GM06990 (cell line): Measurements from ENCODE around the gene RAD51AP1.

ENCODE experiments used
- DNase-seq: peaks from one replicate; pipeline ENCODE4 v3.0.0-alpha.2; 2011; ENCODE audit not compliant: insufficient read length; ENCODE audit errors: extremely low read depth
- H3K27me3 ChIP-seq: replicated peaks from 2 replicates; pipeline ENCODE4 v1.6.0; 2011; ENCODE audit warnings: low read length; ENCODE audit not compliant: control insufficient read depth, insufficient read depth
- H3K36me3 ChIP-seq: 2 replicates; pipeline ENCODE4 v1.5.1; 2011; ENCODE audit warnings: low read length; ENCODE audit not compliant: control insufficient read depth, insufficient read depth
- H3K4me3 ChIP-seq: replicated peaks from 2 replicates; pipeline ENCODE4 v1.5.1; 2011; ENCODE audit warnings: low read depth, mild to moderate bottlenecking, control low read depth, low read length
- TF ChIP-seq, protein P1 (sequence below): IDR thresholded peaks from 2 replicates; pipeline ENCODE4 v1.5.1; 2011; ENCODE audit warnings: low read length, control low read depth, mild to moderate bottlenecking, inconsistent platforms; ENCODE audit not compliant: insufficient read depth, poor library complexity, severe bottlenecking

RAD51AP1 gene

DNA sequence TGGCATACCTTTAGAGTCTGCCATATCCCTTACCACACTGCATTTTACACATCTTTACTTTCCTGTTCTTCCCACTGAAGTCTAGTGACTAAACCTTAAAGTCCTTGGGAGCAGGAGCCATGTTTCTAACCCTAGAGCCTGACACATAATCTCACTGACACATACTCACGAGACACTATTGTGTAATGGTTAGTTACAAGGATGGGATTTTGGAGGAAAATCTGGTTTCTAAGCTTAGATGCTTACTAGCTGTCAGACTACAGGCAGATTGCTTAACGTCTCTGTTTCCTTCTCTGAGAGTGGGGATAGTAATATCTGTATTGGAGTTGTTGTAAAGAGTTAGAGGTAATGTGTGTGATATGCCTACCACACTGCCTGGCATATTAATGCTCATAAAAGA lies 17.1 kb downstream of the RAD51AP1 start:
- no peak overlapping the region for H3K4me3 ChIP-seq
- 0 out of 2 replicates have a peak, but pooled peaks cover 1% of the 10 kb centered on the region for H3K36me3 ChIP-seq
- no peak for DNase-seq
- TF ChIP-seq, protein P1, sequence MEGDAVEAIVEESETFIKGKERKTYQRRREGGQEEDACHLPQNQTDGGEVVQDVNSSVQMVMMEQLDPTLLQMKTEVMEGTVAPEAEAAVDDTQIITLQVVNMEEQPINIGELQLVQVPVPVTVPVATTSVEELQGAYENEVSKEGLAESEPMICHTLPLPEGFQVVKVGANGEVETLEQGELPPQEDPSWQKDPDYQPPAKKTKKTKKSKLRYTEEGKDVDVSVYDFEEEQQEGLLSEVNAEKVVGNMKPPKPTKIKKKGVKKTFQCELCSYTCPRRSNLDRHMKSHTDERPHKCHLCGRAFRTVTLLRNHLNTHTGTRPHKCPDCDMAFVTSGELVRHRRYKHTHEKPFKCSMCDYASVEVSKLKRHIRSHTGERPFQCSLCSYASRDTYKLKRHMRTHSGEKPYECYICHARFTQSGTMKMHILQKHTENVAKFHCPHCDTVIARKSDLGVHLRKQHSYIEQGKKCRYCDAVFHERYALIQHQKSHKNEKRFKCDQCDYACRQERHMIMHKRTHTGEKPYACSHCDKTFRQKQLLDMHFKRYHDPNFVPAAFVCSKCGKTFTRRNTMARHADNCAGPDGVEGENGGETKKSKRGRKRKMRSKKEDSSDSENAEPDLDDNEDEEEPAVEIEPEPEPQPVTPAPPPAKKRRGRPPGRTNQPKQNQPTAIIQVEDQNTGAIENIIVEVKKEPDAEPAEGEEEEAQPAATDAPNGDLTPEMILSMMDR, result no peak
- no peaks in the 10 kb centered on the region for H3K27me3 ChIP-seq

DNA sequence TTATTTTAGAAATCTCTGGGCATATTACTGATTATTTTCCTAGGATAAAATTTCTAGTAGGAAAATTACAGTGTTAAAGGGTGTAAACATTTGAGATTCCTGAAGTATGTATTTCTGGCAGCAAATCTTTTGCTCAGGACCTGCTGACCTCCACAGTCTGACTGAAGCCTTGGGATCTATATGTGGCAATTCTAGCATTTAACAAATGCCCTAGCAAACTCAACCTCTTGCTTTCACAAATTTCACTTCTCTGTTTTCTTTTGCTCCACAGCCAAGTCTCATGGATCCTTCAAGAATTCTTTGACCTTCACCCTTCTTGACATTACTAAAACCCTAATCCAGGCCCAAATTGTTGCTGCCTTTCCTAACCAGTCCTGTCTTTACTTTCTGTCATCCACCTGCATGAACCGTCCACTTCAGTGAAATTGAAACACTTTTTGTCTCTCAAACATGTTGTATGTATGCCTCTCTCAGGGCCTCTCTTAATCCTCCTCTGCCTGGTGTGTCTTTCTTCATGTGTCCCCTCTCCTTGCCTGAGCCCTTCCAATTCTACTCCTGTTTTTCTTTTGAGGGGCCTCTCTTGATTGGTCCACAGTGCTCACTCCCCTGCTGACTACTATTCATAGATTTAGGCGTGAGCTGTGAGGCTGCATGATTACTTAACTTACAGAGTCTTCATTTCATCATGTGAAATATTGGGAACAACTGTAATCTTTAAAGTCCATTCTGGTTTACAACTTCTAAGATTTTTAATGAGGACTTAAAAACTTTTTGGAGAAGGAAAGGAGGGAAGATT lies 18.2 kb downstream of the RAD51AP1 start:
- no peak for DNase-seq
- Histone ChIP-seq H3K36me3 (0 out of 2 replicates have a peak, but pooled peaks cover 1% of the 10 kb centered on the region), H3K27me3 (no peaks in the 10 kb centered on the region), H3K4me3 (no peak overlapping the region)
- TF ChIP-seq, protein P1, result no peak

DNA sequence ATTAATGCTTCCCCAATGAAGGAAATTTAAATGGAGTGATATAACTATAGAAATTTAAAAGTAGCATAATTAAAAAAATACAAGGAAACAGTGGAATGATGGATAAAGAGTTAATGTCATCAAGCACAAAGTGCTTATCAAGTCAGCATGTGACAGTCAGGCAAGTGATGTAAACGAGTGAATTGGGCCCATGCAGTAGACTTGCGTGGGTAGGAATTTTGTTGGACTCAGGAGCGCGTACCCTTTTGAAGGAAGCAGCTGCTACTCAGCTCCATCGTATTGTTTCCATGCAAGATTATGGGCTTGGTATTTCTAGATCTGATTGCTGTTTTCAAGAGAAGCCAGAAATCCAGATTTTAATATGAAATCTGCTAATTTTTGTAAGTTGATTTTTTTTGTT lies 18.9 kb downstream of the RAD51AP1 start:
- Histone ChIP-seq H3K36me3 (0 out of 2 replicates have a peak, but pooled peaks cover 1% of the 10 kb centered on the region), H3K4me3 (no peak overlapping the region), H3K27me3 (no peaks in the 10 kb centered on the region)
- no peak for DNase-seq
- TF ChIP-seq, protein P1, result no peak

DNA sequence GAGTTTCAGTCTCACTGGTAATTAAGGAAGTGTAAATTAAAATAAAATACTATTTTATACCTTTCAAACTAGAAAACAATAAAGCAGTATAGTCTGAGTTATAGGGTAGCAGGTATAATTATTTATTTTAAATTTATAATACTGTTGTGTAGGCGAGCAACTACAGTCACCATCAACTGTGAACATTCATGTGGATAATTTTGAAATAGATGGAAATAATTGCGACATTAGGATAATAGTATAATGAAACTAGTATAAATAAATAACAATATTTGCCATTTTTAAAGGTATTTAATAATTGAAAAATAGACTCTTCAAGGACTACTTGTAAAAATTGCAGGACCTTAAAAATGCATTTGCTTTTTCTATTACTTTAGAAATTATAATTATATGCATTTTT lies 19.5 kb downstream of the RAD51AP1 start:
- 0 out of 2 replicates have a peak, but pooled peaks cover under 1% of the 10 kb centered on the region for H3K36me3 ChIP-seq
- TF ChIP-seq, protein P1, result no peak

DNA sequence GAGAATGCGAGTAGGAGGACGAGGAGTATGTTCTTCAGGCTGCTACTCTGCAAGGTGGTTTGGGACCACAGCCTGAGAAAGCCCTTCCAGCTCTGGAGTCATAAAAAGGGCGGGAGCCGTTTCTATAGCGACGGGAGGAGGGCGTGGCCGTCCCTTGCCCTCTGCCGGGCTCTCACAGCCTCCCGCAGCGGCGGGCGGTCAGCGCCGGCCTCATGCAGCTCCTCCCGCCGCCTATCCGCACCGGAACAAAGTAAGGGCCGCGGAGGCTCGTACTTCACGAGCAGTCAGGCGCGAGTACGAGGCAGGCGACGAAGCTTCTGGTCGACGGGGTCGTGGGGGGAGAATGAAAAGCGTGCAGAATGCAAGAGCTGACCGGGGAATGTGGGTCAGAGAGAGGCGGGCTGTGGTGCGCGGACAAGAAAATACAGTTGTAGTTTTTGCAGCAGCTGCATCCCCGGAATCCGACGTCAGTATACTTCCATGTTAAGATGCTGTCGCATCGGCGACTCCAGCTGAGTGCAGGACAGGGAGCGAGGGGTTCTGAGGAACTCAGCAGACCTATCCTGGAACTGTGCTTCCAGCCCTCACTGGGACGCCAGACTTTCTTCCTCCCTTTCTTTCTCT lies 23.5 kb downstream of the RAD51AP1 start, which contains the start of gene DYRK4:
DYRK4 (plus strand) TSS at position 175 of the 624 bp plus-strand sequence; CDS start at position 213, 38 bp downstream.
- Histone ChIP-seq H3K27me3 (no peaks in the 10 kb centered on the region), H3K36me3 (no peaks in the 10 kb centered on the region), H3K4me3 (no peak within 1 kb of the TSS)
- TF ChIP-seq, protein P1, result no peak
- DNase-seq, result no peak

More for the DNA sequence above, 19.5 kb downstream of the RAD51AP1 start:
- no peak for DNase-seq
- H3K27me3 ChIP-seq, result no peaks in the 10 kb centered on the region
- no peak overlapping the region for H3K4me3 ChIP-seq
